Measurements from ENCODE around the gene AARS1.
"Not testable (repeated sequence)": the region's sequence is repeated elsewhere in the genome, so short reads cannot be mapped to it uniquely, and the experiment has no call there.

AARS1 gene

GRCh38 chr16:70270176-70270575 is 19.1 kb downstream of the AARS1 start:
- DNase-seq, result no peak

DNA sequence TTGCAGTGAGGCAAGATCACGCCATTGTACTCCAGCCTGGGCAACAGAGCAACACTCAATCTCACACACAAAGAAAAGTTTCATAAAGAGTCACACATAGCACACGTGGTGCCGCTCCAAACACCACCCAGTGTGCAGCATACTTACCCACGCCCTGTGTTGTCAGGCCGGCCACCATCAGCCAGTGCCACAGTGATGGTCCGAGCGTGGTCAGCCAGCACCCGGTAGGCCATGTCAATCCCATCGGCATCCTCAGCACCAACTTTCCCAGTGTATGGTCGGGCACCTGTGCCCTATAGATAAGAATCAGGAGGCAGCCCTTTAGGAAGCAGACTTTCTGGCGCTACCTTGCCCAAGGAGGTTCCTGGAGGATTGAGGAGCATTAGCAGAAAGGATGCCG is 19.8 kb downstream of the AARS1 start:
- no peak for DNase-seq

- DNase-seq, result not testable (repeated sequence)
Measured at GRCh38 chr16:70267922-70268321, 21.4 kb downstream of the AARS1 start.

GRCh38 chr16:70267516-70267915 is 21.8 kb downstream of the AARS1 start:
- DNase-seq, result peak; percentile 42 to 47

DNA sequence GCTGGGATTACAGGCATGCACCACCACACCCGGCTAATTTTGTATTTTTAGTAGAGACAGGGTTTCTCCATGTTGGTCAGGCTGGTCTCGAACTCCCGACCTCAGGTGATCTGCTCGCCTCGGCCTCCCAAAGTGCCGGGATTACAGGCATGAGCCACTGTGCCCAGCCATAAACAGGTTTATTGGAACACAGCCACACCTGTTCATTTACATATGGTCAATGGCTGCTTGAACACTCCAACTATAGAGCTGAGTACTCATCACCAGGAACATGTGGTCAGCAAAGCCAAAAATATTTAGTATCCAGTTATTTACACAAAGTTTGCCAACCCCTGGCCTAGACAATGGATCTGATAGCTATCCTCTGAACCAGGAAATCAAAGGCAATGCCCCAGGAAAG is 29.4 kb downstream of the AARS1 start:
- DNase-seq, result not testable (repeated sequence)

DNA sequence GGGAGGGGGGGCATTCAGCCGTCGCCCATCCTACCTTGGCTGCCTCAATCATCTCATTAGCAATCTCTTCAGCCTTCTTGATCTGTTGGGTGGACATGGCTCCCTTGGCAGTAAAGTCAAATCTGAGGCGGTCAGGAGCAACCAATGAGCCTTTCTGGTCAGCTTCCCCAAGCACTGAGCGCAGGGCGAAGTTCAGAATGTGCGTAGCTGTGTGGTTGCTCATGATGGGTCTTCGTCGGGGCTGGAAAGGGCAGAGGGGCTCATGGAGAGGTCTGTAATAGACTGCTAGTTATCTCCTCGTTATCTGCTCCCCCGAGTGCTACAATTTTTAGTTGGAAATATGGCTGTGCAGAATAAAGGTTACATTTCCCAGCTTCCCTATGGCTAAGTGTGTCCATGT is 30.4 kb downstream of the AARS1 start:
- DNase-seq, result no peak

GRCh38 chr16:70258065-70258464 is 31.2 kb downstream of the AARS1 start:
- no peak for DNase-seq

DNA sequence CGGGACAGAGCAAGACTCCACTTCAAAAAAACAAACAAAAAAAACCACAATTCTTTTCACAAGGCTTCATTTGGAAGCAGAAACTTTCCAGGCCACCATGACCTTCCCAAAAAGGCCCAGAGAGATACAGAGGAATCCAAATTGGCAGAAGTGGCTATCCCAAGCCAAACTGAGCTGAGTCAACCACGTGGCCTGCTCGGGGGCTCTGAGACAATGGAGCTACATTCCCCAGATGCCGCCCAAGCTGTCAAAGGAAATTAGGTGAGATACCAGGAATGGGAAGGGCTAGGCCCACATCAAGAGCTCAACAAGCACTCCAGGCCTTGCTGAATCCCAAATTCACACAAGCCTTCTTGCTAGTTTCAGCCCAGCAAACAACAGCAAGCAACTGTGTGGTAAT is 31.9 kb downstream of the AARS1 start:
- no peak for DNase-seq

DNA sequence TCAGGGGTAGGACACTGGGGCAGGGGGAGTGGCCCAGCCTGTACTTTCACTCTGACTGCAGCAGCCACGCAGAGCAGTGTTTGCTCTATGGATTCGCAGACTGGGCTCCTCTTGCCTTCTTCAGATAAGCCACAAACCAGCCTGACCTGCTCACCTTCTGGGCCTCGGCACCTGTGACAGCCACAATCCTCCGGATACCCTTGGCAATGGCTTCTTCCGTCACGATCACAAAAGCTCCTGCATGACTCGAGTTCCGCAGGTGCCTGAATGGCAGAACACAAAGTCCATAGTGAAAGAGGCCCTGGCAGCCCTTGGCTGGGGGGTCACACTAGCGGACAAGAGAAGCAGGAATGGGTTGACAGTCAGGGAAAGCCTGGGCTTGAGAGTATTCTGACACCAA is 33.7 kb downstream of the AARS1 start:
- DNase-seq, result no peak

- DNase-seq, result no peak
Measured at GRCh38 chr16:70254965-70255286, 34.4 kb downstream of the AARS1 start.

DNA sequence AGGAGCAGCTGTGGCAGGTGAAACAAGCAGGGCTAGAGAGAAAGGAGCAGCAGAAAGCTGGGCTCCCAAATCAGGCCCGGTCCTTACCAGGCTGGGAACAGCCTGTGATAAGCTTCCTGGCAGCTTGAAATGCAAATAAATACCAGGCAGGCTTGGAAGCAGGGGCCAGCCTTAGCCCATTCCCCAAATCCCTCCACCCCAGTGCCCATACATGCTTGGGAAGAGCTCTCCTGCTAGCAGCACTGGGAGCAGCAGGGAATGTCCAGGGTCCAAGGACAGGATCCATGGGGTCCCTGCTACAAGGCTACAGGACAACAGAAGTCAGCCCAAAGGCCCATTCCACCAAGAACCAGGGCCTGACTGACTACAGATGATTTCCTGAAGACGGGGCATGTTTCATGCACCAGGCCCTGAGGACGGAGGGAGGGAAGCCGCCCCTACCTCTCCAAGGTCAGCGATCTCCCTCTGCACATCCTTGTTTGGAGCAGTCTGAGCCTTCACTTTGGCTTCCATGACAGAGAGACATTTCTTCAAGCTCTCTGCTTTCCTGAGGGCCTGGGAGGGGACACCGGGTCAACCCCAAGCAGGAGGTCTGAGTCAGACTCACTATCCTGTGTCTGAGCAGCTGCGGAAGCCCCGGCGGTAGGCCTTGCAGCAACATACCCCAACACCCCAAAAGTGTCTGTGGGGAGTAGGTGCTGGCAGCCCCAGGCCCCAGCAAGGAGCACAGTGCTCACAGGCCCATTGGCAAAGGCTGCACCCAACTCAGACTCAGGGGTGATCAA is 34.9 kb downstream of the AARS1 start:
- no peak for DNase-seq

- DNase-seq, result peak; percentile 28 to 52
Measured at GRCh38 chr16:70253291-70254106, 35.8 kb downstream of the AARS1 start.

- DNase-seq, result peak in 1 of 2 donors; percentile 15
Measured at GRCh38 chr16:70252355-70252988, 36.8 kb downstream of the AARS1 start.

DNA sequence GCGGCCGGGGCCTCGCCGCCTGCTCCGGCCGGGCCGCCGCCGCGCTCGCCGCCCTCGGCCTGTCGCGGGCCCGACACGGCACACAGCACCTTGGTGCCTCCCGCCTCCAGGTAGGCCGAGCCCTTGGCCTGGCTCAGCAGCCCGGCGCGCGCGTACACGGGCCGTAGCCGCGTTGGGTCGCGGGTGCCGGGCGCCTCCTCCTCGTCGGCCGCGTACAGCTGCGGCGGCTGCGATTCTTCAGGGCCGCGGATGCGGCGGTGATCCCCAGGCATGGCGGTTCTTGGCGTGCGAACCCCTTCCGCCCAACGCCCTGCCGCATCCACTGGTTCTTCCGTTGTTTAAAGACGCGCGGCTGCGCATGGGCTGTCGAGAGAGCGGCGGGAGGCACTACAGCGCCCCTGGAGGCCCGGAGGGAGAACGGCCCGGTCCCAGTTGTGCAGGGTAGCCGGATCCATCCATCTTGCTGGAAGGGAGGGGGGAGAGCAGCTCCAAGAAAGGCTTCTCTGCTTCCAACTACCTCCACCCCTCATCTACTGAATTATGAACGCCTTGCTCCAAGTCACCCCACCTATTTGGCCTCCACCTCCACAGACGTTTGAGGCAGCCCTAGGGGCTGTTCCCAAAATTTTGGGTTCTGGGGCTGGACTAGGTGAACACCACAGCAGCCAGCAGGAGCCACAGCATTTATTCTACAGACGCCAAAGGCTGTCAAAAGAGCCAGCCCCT is 37.5 kb downstream of the AARS1 start, which contains the start of gene EXOSC6:
Gene EXOSC6, minus strand, starts transcription at position 312 of the 726 bp plus-strand sequence. Its CDS starts 40 bp downstream, at position 272.
- DNase-seq, result peak; percentile 95 to 96

- peak; percentile 14 to 53 for DNase-seq
Measured at GRCh38 chr16:70250748-70251628, 38.3 kb downstream of the AARS1 start.

- not testable (repeated sequence) for DNase-seq
Measured at GRCh38 chr16:70249697-70250096, 39.6 kb downstream of the AARS1 start.

- DNase-seq, result peak; percentile 27 to 31
Measured at GRCh38 chr16:70238773-70239172, 50.5 kb downstream of the AARS1 start.

DNA sequence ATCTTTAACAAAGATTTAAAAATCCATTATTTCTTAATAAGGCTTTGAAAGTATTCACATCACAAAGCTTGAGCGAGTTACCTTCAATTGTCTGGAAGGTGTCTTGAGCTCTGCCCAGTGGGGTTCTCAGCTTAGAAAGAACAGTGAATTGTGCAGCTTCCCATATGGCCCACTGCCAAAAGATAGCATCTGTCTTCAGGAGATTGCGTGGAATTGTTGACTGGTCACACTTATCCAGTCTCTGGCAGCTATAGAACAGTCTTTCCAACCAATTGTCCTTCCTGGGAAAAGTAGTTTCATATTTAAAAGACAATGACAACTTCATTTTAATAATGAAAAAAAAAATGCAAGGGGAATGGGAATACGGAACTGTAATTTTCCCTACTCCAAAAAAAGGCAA is 57.5 kb downstream of the AARS1 start:
- not testable (repeated sequence) for DNase-seq

- not testable (repeated sequence) for DNase-seq
Measured at GRCh38 chr16:70226024-70226423, 63.3 kb downstream of the AARS1 start.

GRCh38 chr16:70225430-70225829 is 63.9 kb downstream of the AARS1 start:
- DNase-seq, result not testable (repeated sequence)

- DNase-seq, result not testable (repeated sequence)
Measured at GRCh38 chr16:70224645-70225044, 64.7 kb downstream of the AARS1 start.
